OCI-LY1 (cell line): Measurements from ENCODE around the gene RGSL1.

Experiments used
- H2AFZ ChIP-seq: fragments of 200-600 bp; sonication (generic), shearing (Covaris generic); 2 replicates; pipeline ENCODE4 v1.6.0; 2014; ENCODE audit warnings: antibody characterized with exemption, mild to moderate bottlenecking, low read length
- H3F3A ChIP-seq: fragments of 200-600 bp; sonication (generic), shearing (Covaris generic); 2 replicates; pipeline ENCODE4 v1.6.0; 2014; ENCODE audit warnings: mild to moderate bottlenecking, antibody characterized with exemption, low read length, moderate library complexity; ENCODE audit not compliant: insufficient read depth
- H3K27ac ChIP-seq: fragments of 200-600 bp; sonication (generic); 2 replicates; pipeline ENCODE4 v1.5.1; 2014; ENCODE audit warnings: low read length, mixed run types, mild to moderate bottlenecking, low read depth; ENCODE audit not compliant: poor library complexity, severe bottlenecking
- H3K27me3 ChIP-seq: fragments of 200-600 bp; sonication (generic); 2 replicates; pipeline ENCODE4 v1.6.0; 2014; ENCODE audit warnings: antibody characterized with exemption, mild to moderate bottlenecking, low read length, moderate library complexity; ENCODE audit not compliant: insufficient read depth
- H3K36me3 ChIP-seq: fragments of 200-600 bp; sonication (generic); 2 replicates; pipeline ENCODE4 v1.6.1; 2014; ENCODE audit warnings: mild to moderate bottlenecking, antibody characterized with exemption, low read length, moderate library complexity, mixed read lengths; ENCODE audit not compliant: insufficient read depth
- H3K4me1 ChIP-seq: fragments of 200-600 bp; sonication (generic); 2 replicates; pipeline ENCODE4 v1.5.1; 2014; ENCODE audit warnings: mild to moderate bottlenecking, low read length, moderate library complexity; ENCODE audit not compliant: insufficient read depth, severe bottlenecking
- H3K4me2 ChIP-seq: fragments of 200-600 bp; sonication (generic), shearing (Covaris generic); 2 replicates; pipeline ENCODE4 v1.6.1; 2014; ENCODE audit warnings: low read length
- H3K4me3 ChIP-seq: fragments of 200-600 bp; sonication (generic); 2 replicates; pipeline ENCODE4 v1.5.1; 2014; ENCODE audit warnings: low read length, low read depth, mild to moderate bottlenecking, mixed read lengths; ENCODE audit not compliant: poor library complexity, severe bottlenecking
- H3K79me2 ChIP-seq: fragments of 200-600 bp; shearing (Covaris generic); 2 replicates; pipeline ENCODE4 v1.6.1; 2016; ENCODE audit warnings: mixed run types, low read length, mixed read lengths; ENCODE audit not compliant: insufficient read depth
- H3K9ac ChIP-seq: fragments of 200-600 bp; sonication (generic), shearing (Covaris generic); 2 replicates; pipeline ENCODE4 v1.6.1; 2014; ENCODE audit warnings: mild to moderate bottlenecking, low read length, mixed read lengths
- H3K9me2 ChIP-seq: fragments of 200-600 bp; sonication (generic), shearing (Covaris generic); 2 replicates; pipeline ENCODE4 v1.6.1; 2014; ENCODE audit warnings: low read depth, mild to moderate bottlenecking, low read length, mixed read lengths
- H3K9me3 ChIP-seq: fragments of 200-600 bp; shearing (Covaris generic); 2 replicates; pipeline ENCODE4 v1.6.1; 2014; ENCODE audit warnings: low read length, mixed read lengths
- H4K20me1 ChIP-seq: fragments of 200-600 bp; sonication (generic), shearing (Covaris generic); 2 replicates; pipeline ENCODE4 v1.6.0; 2016; ENCODE audit warnings: mild to moderate bottlenecking, low read length; ENCODE audit not compliant: insufficient read depth
- CTCF ChIP-seq: fragments of 200-600 bp; sonication (generic), shearing (Covaris generic); IDR thresholded peaks from 2 replicates; pipeline ENCODE4 v1.5.1; 2017; ENCODE audit warnings: mild to moderate bottlenecking, antibody characterized with exemption, low read length, moderate library complexity, mixed read lengths
- EZH2 ChIP-seq: fragments of 200-600 bp; sonication (generic), shearing (Covaris generic); IDR thresholded peaks from 2 replicates; pipeline ENCODE4 v1.8.0; 2017; ENCODE audit warnings: borderline replicate concordance, mixed run types, mild to moderate bottlenecking, antibody characterized with exemption, low read length, moderate library complexity, mixed read lengths

RGSL1 gene

GRCh38 chr1:182560392-182560984 lies 110.5 kb downstream of the RGSL1 start:
- Histone ChIP-seq H2AFZ (no peak overlapping the region), H3K27ac (no peak overlapping the region), H3K9me2 (no peaks in the 10 kb centered on the region), H3K4me3 (no peak overlapping the region), H3K79me2 (no peaks in the 10 kb centered on the region), H3K4me1 (no peaks in the 10 kb centered on the region), H4K20me1 (no peaks in the 10 kb centered on the region), H3K4me2 (no peak overlapping the region), H3K9ac (no peak overlapping the region), H3K9me3 (no peaks in the 10 kb centered on the region), H3K27me3 (0 out of 2 replicates have a peak, but pooled peaks cover 4% of the 10 kb centered on the region), H3F3A (no peaks in the 10 kb centered on the region), H3K36me3 (no peaks in the 10 kb centered on the region)
- TF ChIP-seq EZH2, result no peak
- TF ChIP-seq CTCF, result no peak

- Histone ChIP-seq H3K9me3 (peaks cover 3% of the 10 kb centered on the region), H3K4me3 (no peak overlapping the region), H2AFZ (no peak overlapping the region), H3K36me3 (no peaks in the 10 kb centered on the region), H3K27ac (no peak overlapping the region), H3K79me2 (no peaks in the 10 kb centered on the region), H3K4me1 (no peaks in the 10 kb centered on the region), H3K9me2 (no peaks in the 10 kb centered on the region), H3K9ac (no peak overlapping the region), H3K27me3 (0 out of 2 replicates have a peak, but pooled peaks cover 4% of the 10 kb centered on the region), H4K20me1 (no peaks in the 10 kb centered on the region), H3K4me2 (no peak overlapping the region), H3F3A (no peaks in the 10 kb centered on the region)
- TF ChIP-seq CTCF (no peak), EZH2 (no peak)
Observed at GRCh38 chr1:182561456-182561855, 111.5 kb downstream of the RGSL1 start.

- no peak overlapping the region for H2AFZ ChIP-seq
- no peak overlapping the region for H3K4me3 ChIP-seq
- no peak overlapping the region for H3K4me2 ChIP-seq
- no peaks in the 10 kb centered on the region for H3K36me3 ChIP-seq
- no peak for TF ChIP-seq CTCF
- no peak for TF ChIP-seq EZH2
- H3K9me3 ChIP-seq, result peaks cover 5% of the 10 kb centered on the region
- no peaks in the 10 kb centered on the region for H3K9me2 ChIP-seq
- no peak overlapping the region for H3K27ac ChIP-seq
- no peaks in the 10 kb centered on the region for H4K20me1 ChIP-seq
- H3F3A ChIP-seq, result no peaks in the 10 kb centered on the region
- H3K4me1 ChIP-seq, result no peaks in the 10 kb centered on the region
- no peak overlapping the region for H3K9ac ChIP-seq
- H3K79me2 ChIP-seq, result no peaks in the 10 kb centered on the region
- no peaks in the 10 kb centered on the region for H3K27me3 ChIP-seq
Observed at GRCh38 chr1:182563095-182563494, 113.1 kb downstream of the RGSL1 start.
